NCI-H1092 treated with DMSO at 0.1 percent for 48 hours (cell line): Measurements from ENCODE around the gene KLF15.

ENCODE experiments used
- DNase-seq: peaks from one replicate; lab custom pipeline; 2025; lab: John Stamatoyannopoulos, UW

KLF15 gene

DNA sequence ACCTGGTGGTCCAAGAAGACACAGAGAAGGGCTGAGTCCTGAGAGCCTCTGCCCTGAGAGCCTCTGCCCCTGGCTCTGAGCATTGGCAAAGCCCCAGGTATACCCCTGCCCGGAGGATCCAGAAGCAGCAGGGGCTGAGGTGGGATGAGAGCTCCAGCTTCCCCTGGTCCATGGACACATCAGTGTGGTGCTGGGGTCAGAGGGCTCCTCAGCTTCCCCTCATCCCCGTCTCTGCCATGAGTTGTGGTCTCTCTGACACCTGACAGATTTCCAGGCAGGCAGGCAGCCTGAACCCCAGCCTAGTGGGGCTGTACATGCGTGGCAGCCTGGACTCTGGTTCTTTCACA lies 3.5 kb upstream of the KLF15 start:
- DNase-seq, result no peak

DNA sequence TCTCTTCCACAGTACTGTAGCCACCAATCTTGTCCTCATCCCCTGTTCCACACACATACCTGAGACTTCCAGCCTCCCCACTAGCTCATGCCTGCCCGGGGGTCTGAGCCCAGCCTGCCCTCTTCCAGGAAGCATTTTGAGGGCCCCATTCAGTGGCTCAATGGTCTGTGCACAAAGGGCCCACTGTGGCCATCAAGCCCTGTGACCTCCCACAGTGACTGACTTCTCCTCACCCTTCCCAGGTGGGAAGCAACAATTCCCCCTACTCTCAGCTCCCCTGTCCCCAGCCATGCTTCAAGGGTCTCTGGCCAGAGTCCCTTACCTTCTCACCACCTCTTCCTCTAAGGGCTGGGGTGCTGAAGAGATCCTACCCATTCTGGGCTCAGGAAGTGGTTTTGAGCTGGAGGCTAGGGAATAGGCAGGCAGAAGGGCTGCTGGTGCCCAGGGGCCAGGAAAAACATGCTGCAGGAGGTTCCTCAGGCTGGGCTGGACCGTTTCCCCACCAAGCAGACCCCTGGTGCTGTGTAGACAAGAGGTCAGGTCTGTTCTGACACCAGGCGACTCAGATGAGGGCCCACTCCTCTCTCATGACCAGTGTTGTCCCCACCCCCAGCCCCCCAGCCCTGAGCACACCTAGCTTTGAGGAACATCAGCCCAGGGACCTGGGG lies 3.0 kb upstream of the KLF15 start:
- no peak for DNase-seq

DNA sequence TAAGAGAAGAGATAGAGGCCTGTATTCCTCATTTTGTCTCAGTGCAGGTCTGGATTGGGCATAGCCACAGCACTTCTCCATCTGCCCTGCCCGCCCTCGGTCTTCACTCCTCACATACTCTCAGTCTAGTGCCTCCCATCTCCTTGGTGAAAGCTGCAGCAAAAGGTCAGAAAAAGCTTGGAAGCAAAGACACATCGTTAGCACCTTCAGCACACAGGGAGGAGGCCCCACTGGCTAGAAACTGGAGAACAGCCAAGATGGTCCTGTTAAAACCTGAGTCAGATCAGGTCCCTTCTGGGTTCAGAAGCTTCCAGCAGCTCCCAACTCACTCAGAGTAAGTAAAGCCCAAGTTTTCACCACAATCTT lies 1.6 kb upstream of the KLF15 start:
- no peak for DNase-seq

DNA sequence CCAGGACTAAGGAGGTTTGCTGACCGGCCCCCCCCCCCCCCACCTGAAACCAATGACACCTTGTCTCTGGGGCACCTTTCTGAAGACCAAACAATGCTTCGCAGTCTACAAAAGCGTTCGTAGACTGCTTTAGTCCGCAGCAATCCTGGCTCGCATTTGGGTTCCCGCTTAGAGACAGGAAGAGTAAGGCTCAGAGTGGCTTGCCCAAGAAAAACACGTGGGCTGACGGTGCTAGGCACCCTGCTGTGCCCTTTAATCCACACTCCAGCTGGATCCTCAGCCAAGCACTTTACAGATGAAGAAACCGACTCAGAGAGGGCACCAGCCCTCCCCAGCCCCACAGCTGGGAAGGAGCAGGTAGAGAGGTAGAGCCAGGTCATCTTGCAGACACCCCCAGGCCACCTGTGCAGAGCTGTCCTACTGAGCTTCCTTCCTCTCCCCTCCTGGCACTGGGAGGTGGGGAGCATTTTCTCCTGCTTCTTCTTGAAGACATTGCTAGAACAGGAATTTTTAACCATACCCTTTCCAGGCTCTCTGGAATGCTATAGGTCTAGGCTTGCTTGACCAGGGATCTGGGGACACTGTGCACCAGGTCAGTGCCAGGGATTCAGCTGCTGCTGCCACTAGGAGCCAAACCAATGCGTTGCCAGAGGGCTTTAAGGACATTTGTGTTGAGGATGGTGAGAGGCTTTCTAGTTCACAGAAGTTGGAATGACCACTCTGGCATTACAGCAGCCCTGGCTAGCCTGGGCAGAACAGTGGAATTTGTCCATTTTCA lies 1.0 kb upstream of the KLF15 start:
- DNase-seq, result no peak

DNA sequence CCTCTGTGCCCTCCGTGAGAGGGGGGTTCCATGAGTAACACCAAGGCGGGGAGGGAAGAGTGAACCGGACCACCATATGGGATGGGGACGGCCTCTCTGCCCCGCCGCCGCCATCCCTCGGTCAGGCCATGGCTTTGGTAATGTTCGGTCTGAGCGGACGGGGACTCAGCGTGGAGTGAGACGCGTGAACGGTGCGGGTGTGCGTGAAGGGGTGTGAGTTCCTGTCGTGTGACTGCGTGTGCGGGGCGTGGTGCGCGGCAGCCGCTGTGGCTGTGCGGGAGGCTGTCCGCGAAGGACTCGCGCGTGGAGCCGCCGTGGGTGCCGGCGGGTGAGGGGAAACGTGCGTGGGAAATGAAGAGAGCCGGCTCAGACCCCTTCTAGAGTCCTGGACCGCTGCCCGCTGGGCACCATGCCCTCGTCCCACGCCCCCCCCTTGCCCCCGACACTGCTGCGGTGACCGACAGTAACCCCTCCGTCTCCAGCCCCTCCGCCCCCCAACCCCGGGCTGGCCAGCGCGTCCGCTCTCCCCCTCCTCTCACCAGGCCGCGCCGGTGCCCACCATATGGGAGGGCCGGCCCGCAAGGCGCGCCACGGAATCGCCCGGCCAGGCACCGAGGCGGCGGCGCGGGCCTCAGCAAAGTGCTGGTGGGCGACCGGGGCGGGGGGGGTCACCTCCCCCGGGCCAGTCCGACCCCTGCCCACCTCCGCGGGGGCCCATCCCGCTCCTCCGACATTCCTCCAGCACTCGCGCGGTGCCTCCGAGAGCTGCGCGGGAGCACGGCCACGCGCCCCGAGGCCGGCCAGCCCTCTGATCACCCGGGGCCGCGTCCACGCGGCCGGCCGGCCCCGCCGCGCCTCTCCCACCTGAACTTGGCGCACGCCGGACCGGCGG lies 589 bp downstream of the KLF15 start:
- DNase-seq, result no peak

DNA sequence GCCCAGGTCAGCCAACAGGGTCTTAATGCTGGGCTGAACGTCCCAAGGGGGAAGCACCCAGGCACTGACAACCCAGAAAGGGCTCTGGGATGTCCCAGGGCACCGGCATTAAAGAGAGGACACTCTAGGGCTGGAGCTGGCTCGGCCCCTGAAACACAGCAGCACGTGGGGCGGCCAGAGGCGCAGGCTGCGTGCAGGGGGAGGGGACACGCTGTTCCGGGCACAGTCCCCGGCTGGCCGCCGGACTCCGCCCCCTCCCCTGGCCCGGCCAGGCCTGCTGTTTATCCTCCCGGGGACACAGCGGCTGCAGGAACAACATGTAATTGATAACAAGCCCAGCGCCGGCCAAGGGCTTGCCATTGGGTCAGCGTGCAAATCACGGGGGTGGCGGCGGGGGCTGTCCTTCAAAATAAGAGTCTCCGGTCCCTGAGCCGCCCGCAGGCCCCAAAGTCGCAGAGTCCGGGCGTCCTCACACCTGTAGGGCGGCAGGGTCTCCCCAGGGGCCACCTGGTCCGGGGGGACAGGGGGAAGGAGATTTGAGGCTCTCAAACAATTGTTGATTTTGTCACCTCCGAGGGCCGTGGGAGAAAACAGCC lies 1.3 kb downstream of the KLF15 start:
- DNase-seq, result peak; percentile 3

DNA sequence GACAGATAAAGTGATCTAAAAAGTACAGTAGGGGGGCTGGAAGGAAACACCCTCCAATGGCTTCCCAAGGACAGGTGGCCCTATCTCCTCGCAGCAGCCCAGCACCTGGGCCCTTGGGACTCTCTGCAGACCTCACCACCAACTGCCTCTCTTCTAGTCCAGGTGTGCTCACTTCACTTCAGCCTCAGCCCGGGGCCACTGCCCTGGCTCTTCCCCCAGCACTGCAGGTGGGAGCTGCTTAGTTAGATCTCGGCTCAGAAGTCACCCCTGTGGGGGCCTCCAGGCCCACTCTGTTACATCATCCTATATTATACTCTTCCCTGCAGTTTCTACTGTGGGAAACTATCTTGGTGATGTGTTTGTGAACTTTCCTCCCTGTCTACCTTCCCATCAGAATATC lies 2.0 kb downstream of the KLF15 start:
- DNase-seq, result no peak

DNA sequence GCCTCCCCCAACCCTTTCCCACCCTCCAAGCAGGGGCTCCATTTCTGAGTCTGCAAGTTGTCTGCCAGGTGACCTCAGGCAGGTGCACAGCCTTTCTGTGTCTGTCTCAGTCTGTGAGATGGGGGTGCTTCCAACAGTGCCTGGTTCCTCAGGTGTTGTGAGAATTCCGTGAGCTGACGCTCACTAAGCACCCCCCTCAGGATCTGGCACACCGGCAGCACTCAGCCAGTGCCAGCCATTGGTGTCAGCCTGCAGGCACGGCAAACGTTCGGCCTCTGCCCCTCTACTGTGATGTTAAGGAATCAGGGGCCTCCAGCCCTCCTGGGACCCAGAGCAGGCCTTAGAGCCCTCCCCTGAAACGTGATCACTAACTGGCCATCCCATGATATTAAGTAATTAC lies 2.4 kb downstream of the KLF15 start:
- DNase-seq, result no peak

DNA sequence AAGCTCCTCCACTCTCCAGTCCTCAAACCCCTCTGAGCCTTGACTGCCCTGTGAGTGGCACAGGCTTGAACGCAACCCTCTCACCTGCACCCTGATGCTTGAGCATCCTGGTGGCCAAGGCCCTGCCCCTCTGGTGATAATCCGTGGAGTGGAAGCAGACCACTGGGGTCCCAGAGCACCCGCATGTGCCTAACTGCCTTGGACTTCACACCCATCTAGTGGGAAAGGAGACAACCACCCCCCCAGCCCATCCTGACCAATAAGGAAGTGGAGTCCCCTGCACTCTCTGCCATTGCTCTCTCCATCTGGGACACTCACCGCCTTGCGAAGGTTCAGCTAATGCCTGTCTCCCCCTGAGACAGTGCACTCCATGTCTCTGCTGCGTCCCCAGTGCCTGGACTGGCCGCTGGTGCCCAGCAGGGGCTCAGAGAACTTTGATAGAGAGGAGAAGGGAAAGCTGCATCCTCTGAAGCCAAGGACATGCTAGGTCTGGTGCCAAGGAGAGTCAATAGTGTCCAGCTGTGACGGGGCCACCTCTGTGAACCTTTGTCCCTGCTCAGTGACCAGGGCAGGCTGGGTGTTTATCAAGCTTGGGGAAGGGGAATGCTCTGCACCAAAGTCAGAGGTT lies 3.4 kb downstream of the KLF15 start:
- no peak for DNase-seq

DNA sequence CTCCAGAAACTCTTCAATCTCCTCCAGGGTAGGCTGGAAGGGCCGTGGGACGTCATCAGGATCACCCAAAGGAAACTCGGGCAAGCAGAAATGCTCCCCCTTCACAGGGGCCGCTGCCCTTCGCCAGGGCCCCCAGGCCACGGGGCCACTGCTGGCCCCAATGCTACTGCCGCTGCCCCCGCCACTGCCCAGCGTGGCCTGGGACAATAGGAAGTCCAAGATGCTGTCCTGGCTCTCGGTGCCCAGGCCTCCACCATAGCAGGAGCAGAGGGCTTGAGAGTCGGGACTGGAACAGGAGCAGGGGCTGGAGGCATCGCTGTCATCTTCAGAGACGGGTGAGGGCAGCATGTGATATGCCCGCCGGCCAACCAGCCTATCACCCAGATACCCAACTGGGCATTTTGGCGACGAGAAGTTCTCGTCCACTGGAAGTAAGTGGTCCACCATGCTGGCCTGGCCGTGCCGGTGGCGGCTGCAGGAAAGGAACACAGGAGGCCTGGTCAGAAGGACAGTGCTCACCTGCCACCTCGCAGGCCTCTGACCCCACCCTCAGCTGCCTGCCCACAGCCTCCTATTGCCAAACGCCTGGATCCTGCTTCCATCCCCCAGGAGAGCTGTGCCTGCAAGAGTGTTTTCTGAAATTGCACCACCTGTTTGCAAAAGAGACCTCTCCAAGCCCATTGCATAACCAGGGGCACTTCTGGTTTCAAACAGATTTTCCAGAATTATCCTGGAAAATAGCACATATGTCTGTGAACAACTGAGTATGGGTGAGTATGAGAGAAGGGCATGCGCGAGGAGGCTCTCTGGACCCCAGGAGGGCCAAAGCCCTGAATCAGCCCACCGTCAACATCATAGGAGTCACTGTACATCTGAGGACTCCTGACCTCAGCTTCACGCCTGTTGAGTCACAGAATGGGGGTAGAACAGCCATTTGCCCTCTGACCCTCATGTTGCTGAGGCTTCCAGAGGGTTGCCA lies 4.4 kb downstream of the KLF15 start:
- no peak for DNase-seq

DNA sequence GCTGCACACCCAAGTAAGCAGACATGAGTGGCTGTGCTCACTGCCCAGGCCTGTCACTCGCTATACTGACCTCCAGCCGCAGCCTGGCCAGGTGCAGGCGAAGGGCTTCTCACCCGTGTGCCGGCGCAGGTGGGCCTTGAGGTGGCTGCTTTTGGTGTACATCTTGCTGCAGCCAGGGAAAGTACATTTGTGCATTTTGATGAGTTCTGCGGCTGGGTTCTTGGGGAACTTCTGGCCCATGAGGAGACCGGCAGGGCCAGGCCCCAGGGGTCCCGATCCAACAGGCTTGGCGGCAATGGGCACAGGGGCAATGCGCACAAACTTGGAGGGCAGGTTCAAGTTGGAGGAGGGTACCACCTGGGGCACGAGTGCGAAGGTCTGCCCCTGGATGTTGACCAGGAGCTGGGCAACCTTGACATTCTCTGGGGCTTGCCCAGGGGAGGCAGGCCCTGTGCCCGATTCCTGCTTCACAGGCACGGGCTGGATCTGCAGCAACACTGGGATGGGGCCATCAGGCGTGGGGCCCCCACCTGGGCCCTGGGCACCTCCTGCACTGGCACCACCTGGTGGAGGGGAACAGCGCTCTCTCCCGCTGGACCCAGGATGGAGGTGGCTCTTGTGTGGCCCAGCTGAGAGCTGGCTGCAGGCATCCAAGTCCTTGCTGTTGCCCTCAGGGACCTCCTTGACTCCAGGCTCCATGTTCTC lies 5.3 kb downstream of the KLF15 start:
- DNase-seq, result no peak

DNA sequence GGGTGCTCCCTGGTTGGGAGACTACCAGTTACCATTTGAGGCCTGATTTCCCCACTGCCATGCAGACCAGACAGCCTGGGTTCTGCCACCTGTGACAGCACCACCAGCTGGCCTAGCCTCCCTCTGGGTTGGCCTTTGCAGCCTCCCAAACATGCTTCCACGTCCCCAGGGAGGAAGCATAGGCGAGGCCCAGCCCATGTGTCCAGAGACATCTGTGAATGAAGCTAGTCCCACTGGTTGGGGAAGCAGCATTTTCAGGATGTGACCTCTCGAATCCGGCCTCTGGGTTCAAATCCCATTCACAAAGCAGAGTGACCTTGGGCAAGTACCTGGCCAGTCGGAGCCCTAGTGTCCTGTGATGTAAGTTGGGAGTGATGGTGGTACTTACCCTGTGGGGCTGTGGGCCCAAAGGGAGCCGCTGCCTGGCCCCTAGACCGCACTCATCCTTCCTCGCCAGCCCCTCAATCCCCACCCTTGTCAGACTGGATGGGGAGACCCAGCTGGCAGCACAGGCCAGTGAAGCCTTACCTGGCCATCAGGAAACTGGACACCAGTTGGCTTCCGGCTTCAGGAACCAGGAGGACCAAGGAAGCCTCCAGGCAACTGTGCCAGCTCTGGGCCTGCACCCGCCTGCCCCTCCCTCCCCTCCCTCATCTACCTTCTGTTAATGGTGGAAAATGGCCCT lies 6.0 kb downstream of the KLF15 start:
- DNase-seq, result no peak

DNA sequence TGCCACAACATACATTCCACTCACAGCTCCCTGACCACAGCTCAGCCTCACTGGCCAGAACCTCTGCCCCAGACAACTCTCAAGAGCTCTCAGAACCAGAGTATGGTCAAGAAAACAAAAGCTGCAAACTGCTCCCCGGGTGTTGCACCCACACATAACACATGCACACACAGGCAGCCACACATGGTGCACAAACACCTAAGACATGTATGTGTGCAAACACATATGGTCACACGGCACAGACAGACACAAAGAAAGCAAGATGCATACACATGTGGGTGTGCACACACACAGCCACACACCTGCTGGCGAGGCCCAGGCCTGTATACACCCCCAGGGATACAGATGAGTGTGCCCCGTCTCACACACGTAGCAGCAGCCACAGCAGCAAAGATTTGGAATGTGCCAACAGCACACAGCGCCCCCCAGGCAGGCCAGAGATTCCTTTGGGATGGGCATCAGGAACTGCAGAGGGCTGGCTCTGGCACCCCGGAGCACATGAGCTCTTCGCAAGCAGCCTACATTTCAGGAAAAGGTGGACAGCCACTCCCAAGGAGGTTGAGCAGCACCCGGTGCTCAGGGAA lies 6.6 kb downstream of the KLF15 start:
- DNase-seq, result no peak

DNA sequence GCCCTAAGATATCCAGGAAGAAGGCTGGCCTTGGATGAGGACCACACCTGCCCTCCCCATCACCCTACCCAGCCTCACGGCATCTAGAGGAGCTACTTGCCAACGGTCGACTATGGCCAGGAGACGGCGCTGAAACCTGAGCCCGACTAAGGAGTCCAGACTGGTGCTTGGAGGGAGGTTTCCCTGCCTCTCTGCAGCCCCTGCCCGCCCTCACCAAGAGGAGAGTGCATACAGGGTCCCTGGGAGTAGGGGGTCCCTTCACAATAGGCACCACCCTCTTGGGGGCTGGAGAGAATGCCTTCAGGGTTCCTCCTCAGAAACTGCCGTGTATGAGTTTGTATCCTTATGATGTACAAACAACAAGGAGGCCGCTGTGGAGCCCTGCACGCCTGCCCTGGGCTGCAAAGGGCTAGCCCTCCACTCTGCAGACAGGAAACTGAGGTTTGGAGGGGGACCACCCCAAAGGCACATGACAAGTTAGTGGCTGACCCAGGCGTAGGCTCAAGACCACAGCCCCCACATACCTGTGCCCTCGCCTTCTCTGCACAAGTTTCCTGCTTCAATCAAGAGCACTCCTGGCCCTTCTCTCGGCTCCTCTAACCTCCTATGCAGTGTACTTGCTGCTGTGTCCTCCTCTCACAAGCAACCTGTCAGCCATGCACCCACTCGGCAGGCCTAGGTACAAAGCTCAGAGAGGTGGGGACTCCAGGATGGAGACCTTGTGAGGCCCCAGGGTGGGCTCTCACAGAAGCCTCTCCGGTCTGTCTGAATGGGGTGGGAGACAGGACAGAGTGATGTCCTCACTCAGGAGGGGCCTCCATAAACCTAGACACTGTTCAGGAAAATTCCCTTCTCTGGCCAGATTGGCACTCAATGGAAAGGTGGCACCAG lies 7.4 kb downstream of the KLF15 start:
- no peak for DNase-seq

DNA sequence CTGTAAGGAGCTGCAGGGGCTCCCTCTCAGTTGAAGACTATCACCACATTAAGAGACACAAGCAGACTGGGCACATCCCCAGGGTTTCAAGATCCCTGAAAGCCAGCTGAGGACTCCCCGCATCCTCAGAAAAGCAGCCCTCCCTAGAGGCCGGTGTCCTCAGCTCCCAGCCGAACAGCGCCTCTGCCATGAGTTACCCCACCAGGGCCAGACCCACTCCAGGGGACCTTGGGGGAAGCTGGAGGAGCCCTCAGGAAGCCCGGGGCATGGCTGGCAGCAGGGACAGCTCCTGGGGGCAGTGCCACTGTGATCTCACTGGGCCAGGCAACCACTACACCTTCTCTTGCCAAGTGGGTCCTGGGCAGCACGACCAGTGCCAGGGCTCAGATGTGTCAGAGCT lies 8.1 kb downstream of the KLF15 start:
- no peak for DNase-seq

DNA sequence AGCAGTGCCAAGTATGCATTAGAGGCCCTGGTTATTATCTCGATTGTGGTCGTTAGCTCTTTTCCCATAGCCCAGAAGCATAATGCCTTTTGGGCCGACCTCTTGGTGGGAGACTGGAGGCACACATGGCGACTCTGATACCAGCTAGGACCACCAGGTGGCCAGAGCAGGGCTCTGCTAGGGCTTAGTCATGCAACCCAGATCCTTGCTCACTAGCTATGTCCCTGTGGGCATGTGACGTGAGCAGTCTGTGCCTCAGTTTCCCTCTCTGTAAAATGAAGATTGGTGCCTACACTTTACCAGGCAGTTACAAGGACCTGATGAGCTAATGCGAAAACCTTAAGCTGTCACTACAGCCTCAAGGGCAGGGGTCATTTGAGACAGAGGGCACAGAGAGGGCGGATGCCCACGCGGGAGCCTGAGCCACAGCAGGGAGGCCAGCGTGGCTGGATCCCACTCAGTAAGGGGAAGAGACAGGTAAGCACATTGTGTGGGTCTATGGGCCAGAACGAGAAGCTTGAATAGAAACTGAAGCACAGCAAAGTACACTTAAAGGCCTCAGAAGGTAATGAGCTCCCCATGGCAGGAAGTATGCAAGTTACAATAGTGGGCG lies 8.8 kb downstream of the KLF15 start:
- DNase-seq, result no peak

DNA sequence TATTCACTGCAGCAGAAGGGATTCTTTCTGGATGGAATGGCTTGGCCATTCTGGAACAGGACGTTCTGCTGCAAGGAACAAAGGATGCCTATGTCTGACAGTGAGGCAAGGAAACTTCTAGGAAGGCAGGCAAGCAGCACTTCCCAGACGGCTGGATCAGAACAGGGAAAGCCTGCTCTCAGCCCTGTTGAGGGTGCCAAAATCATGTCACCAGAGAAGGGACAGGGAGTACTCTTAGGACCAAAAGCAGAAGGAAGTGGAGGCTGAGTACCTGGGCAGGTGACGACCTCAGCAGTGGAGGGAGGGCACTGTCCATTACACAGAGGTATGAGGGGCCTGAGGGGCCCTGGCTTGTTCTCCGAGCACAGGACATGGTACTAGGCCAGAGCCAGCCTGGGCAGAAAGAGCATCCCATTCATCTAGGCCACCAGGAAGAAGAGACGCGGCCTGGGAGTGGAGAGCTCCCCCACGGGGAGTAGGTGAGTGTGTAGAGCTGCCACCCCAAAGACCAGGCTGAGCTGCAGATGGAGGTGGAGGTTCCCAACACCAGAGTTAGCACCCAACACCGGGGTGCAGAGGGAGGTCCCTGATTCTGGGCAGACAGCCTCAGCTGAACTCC lies 9.6 kb downstream of the KLF15 start:
- no peak for DNase-seq
